ENCODE data around the gene BAIAP2L1. TPM values are rescaled to one million over a fixed set of nuclear protein-coding genes. Genes with fewer than 3 reads are reported as not detected.

Gene BAIAP2L1
- total RNA-seq, 2 donors from 2014 or later = 30.5 to 38.4 TPM

DNA sequence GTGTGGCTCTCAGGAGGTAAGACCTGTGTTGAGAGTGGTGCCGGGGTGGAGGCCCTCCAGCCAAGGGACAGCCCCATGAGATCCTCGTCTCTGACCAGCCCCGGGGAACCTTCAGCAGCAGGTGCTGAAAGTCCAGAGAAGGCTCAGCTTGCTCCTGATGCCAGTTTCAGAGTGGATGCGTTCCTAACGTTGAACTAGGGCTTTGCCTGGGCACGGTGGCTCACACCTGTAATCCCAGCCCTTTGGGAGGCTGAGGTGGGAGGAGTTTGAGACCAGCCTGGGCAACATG is 45.7 kb downstream of the BAIAP2L1 start:
- H3K27ac Mint-ChIP-seq = peak overlapping the region; percentile 16
- no peak overlapping the region for H3K4me3 Mint-ChIP-seq

DNA sequence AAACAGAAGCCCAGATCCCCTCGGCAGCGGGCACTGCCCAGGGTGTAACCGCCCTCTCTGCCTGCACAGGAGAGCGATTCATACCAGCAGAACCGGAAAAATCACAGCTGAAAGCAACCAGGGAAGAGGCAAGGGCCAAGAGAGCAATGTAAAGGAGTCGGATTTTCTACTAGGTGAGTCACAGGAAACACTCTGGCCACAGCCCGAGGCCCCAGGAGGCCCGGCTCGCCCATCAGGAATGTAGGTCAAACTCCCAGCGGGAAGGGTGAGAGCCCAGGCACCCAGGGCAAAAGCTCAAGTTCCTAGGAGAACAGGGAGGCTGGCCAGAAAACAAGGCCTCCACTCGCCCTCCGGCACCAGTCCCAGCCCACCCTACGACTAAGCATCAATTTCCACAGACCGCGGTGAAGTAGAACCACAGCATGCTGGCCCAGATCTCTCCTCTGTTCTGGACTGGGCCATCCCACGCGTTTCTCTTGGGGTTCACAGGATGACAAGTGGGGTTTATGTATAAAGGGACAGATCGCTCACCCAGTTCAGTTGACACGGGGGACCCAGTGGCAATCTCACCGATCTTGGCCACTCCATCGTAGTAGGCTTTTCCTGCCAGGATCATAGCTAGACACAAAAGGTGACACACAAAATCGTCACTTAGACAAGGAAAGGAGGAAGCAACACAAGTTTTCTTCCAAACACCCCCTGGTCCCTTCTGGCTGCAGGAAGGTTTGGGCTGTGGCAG is 46.2 kb downstream of the BAIAP2L1 start:
- Histone ChIP-seq H3K27ac (ENCODE audit: low read depth, low read length) (no peak overlapping the region), H3K9me3 (ENCODE audit: control insufficient read depth, low read length) (no peaks in the 10 kb centered on the region), H3K27me3 (ENCODE audit: control insufficient read depth, insufficient read depth, low read length, poor library complexity, severe bottlenecking) (no peaks in the 10 kb centered on the region), H3K4me1 (ENCODE audit: control insufficient read depth, insufficient read depth, low read length) (no peaks in the 10 kb centered on the region), H3K36me3 (ENCODE audit: control insufficient read depth, insufficient read depth, low read length) (peaks cover 14% of the 10 kb centered on the region), H3K9ac (ENCODE audit: extremely low read depth, low read length, poor library complexity, severe bottlenecking) (no peak overlapping the region), H3K4me3 (ENCODE audit: low read length) (no peak overlapping the region)
- Mint-ChIP-seq H3K36me3 (ENCODE audit: low read depth) (peaks cover 62% of the 10 kb centered on the region), H3K27ac (peak overlapping the region; percentile 76), H3K4me1 (peaks cover 7% of the 10 kb centered on the region), H3K9me3 (no peaks in the 10 kb centered on the region), H3K27me3 (ENCODE audit: insufficient read depth) (no peaks in the 10 kb centered on the region), H3K4me3 (no peak overlapping the region)
- peak; percentile 80 for DNase-seq
- no peak for TF ChIP-seq CTCF (conservative IDR thresholded peaks at IDR 0.05)
- 89 to 92% methylated on average over 17 to 22 of the region's 22 CpGs for WGBS, 2 experiments (ENCODE audit: insufficient coverage in 1 of 2, insufficient read length in 1 of 2)

More for the DNA sequence above, 45.7 kb downstream of the BAIAP2L1 start:
- DNase-seq = no peak
- Histone ChIP-seq H3K4me1 (ENCODE audit: control insufficient read depth, insufficient read depth, low read length) (no peaks in the 10 kb centered on the region), H3K9me3 (ENCODE audit: control insufficient read depth, low read length) (no peaks in the 10 kb centered on the region), H3K4me3 (ENCODE audit: low read length) (no peak overlapping the region), H3K27ac (ENCODE audit: low read depth, low read length) (no peak overlapping the region), H3K9ac (ENCODE audit: extremely low read depth, low read length, poor library complexity, severe bottlenecking) (no peak overlapping the region), H3K36me3 (ENCODE audit: control insufficient read depth, insufficient read depth, low read length) (peaks cover 14% of the 10 kb centered on the region), H3K27me3 (ENCODE audit: control insufficient read depth, insufficient read depth, low read length, poor library complexity, severe bottlenecking) (no peaks in the 10 kb centered on the region)
- TF ChIP-seq CTCF (conservative IDR thresholded peaks at IDR 0.05) = no peak
- Mint-ChIP-seq H3K36me3 (ENCODE audit: low read depth) (peaks cover 59% of the 10 kb centered on the region), H3K9me3 (no peaks in the 10 kb centered on the region), H3K4me1 (peaks cover 8% of the 10 kb centered on the region), H3K27me3 (ENCODE audit: insufficient read depth) (no peaks in the 10 kb centered on the region)
- 86 to 100% methylated on average over 2 to 6 of the region's 6 CpGs for WGBS, 2 experiments (ENCODE audit: insufficient coverage in 1 of 2, insufficient read length in 1 of 2)

DNA sequence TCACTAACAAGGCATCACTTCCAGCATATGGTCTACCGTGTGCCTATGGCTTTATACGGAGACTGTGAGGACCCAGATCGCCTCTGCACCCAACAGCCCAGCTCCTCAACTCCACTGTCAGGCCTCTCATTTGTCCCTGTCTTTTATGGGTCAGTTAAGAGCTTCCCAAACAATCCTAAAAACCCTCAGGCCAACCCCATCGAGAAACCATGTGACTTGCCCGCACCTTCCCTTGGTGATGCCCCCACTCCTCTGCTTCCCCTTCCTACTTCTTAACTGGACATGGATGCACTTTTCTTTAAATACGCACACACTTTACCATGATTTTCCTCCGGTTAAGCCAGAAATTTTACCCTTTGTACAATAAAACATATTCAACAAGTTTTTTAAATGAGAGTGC is 46.8 kb downstream of the BAIAP2L1 start:
- no peak for DNase-seq
- H3K27ac ChIP-seq (ENCODE audit: low read depth, low read length) = no peak overlapping the region
- H3K27me3 ChIP-seq (ENCODE audit: control insufficient read depth, insufficient read depth, low read length, poor library complexity, severe bottlenecking) = no peaks in the 10 kb centered on the region
- WGBS, 2 experiments (ENCODE audit: insufficient coverage in 1 of 2, insufficient read length in 1 of 2) = 90 to 91% methylated on average over 5 to 7 of the region's 7 CpGs
- Mint-ChIP-seq H3K27me3 (ENCODE audit: insufficient read depth) (no peaks in the 10 kb centered on the region), H3K27ac (peak overlapping the region; percentile 76), H3K36me3 (ENCODE audit: low read depth) (peaks cover 58% of the 10 kb centered on the region), H3K4me3 (no peak overlapping the region), H3K9me3 (no peaks in the 10 kb centered on the region), H3K4me1 (peaks cover 8% of the 10 kb centered on the region)
- peaks cover 14% of the 10 kb centered on the region for H3K36me3 ChIP-seq (ENCODE audit: control insufficient read depth, insufficient read depth, low read length)
- H3K9me3 ChIP-seq (ENCODE audit: control insufficient read depth, low read length) = no peaks in the 10 kb centered on the region
- H3K4me1 ChIP-seq (ENCODE audit: control insufficient read depth, insufficient read depth, low read length) = no peaks in the 10 kb centered on the region
- no peak overlapping the region for H3K9ac ChIP-seq (ENCODE audit: extremely low read depth, low read length, poor library complexity, severe bottlenecking)
- no peak for TF ChIP-seq CTCF (conservative IDR thresholded peaks at IDR 0.05)
- no peak overlapping the region for H3K4me3 ChIP-seq (ENCODE audit: low read length)
